ENCODE results near the gene MARF1. TPM values are rescaled to one million over a fixed set of nuclear protein-coding genes. Genes with fewer than 3 reads are reported as not detected.
A peak's percentile ranks its signal among the peaks of the same experiment; 100 is the strongest.
"Not testable (repeated sequence)": the region's sequence is repeated elsewhere in the genome, so short reads cannot be mapped to it uniquely, and the experiment has no call there.

Gene MARF1
- total RNA-seq, 2 donors from 2014 or later, result 39.5 to 50.9 TPM

GRCh38 chr16:15607700-15608396 lies 35.1 kb downstream of the MARF1 start:
- ATAC-seq (peak; percentile 92 to 94), DNase-seq (peak; percentile 78)
- intact Hi-C loops (cut with DNase I), result no loop called here

DNA sequence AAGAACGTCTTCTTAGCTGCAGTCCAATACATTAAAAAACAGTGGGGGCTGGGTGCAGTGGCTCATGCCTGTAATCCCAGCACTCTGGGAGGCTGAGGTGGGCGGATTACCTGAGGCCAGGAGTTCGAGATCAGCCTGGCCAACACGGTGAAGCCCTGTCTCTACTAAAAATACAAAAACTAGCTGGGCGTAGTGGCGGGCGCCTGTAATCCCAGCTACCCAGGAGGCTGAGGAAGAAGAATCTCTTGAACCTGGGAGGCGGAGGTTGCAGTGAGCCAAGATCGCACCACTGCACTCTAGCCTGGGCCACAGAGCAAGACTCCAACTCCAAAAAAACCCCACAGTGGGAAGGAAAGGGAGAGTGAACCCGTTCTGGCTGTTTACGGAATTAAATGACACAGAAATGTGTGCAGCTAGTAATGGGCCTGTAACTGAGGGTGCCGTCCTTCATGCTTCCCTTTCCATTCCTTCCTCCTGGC lies 35.7 kb downstream of the MARF1 start:
- DNase-seq; ATAC-seq; intact Hi-C loops (cut with DNase I): not testable (repeated sequence)

DNA sequence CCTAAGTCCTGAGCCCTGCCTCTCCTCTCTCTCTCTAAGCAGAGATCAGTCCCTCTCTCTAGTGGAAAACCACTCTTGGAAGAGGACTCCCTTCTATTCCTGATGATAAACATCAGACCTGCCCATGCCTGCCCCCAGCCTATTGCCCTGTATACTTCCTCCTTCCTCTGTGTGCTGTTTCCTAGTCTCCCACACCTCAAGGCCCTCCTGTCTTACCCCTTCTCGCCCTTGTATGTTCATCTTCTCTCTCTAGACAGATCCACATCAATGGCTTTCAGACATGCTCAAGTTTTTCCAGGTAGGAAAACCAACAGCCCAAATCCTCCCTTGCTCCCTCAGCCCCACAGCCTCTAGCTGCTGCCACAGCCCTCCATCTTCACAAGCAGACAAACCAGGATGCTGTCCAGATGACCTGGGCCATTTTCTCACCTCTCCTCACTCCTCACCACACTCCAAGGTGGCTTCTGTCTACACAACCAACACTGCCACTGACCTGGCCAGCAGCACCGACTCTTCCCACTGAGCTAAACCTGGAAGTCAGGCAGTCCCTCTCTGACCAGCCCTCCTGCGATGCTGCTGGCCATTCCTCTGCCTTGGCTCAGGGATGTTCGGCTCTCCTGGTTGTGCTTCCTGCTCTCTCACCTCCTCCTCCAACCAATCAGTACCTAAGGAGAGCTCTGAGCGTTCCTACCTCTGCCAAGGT lies 36.3 kb downstream of the MARF1 start:
- no peak for DNase-seq
- intact Hi-C loops (cut with DNase I), result no loop called here
- ATAC-seq, result no peak

- no peak for DNase-seq
- intact Hi-C loops (cut with DNase I), result no loop called here
- ATAC-seq, result no peak
Measured at GRCh38 chr16:15605839-15606517, 37.0 kb downstream of the MARF1 start.

- ATAC-seq (peak in 1 of 2 donors; percentile 41), DNase-seq (no peak)
- intact Hi-C loops (cut with DNase I), result no loop called here
Measured at GRCh38 chr16:15604460-15605440, 38.2 kb downstream of the MARF1 start.

GRCh38 chr16:15602285-15603044 lies 40.5 kb downstream of the MARF1 start:
- ATAC-seq (no peak), DNase-seq (no peak)
- intact Hi-C loops (cut with DNase I), result no loop called here

GRCh38 chr16:15601212-15601879 lies 41.6 kb downstream of the MARF1 start:
- DNase-seq (no peak), ATAC-seq (no peak)
- intact Hi-C loops (cut with DNase I), result no loop called here

DNA sequence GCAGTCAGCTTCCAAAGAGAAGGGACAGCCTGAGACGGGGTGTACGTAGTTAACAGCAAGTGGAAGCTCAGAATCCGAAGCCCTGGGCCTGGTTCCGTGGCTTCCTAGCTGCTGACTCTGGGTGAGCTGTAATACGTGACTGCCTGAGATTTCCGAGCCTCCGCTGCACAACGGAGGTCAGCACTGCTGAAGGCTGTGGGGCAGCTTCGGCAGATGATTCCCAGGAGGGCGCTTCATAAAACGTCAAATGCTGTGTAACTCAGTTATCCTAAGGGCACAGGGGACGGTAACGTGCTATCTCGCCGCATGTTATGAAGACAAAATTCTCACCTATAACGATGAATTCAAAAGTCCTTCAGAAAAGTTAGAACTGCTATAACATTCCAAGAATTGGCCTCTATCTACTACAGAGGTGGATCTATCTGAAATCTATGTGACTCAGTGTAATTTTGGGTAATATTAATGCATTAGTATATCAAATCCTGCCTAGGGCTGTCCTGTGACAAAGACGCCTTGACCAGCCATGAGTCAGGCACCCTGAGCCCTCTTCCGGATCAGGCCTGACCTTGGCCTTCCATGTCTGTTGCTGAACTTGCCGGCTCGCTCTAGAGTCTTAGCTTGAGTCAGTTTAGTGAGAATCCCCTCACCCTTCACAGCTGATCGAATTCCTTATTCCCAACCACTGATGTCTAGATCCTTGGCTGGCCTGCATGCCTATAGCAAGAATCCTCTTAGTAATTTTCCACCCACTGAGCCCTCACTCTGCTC lies 43.5 kb downstream of the MARF1 start:
- ATAC-seq (no peak), DNase-seq (no peak)
- intact Hi-C loops (cut with DNase I), result no loop called here

GRCh38 chr16:15598648-15599190 lies 44.2 kb downstream of the MARF1 start:
- intact Hi-C loops (cut with DNase I), result no loop called here
- DNase-seq, result no peak
- no peak for ATAC-seq

- intact Hi-C loops (cut with DNase I), result no loop called here
- no peak for ATAC-seq
- no peak for DNase-seq
Measured at GRCh38 chr16:15597822-15598647, 44.9 kb downstream of the MARF1 start.

GRCh38 chr16:15597135-15597534 lies 45.8 kb downstream of the MARF1 start:
- ATAC-seq (no peak), DNase-seq (no peak)
- intact Hi-C loops (cut with DNase I), result no loop called here

- ATAC-seq (no peak), DNase-seq (no peak)
- intact Hi-C loops (cut with DNase I), result no loop called here
Measured at GRCh38 chr16:15594711-15595320, 48.1 kb downstream of the MARF1 start.

GRCh38 chr16:15593235-15593634 lies 49.7 kb downstream of the MARF1 start:
- intact Hi-C loops (cut with DNase I), result no loop called here
- ATAC-seq (no peak), DNase-seq (no peak)

DNA sequence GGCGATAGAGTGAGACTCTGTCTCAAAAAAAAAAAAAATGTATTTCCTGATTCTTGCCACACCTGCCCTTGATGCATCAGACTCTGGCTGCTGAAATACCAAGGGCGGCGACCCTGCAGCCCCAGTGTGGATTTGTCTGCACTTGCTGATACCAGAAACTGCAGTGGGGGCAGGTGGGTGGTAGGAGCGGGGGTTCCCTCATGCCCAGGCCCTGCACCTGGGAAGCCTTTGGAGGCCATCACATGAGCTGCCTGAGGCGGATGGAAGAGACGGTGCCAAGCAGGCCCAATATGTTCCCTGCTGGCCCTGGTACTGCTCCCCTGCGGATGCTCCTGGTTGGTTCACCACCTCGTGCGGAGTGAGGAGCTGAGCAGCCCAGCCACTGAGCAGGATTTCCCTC lies 50.6 kb downstream of the MARF1 start:
- intact Hi-C loops (cut with DNase I), result no loop called here
- ATAC-seq, result no peak
- no peak for DNase-seq

DNA sequence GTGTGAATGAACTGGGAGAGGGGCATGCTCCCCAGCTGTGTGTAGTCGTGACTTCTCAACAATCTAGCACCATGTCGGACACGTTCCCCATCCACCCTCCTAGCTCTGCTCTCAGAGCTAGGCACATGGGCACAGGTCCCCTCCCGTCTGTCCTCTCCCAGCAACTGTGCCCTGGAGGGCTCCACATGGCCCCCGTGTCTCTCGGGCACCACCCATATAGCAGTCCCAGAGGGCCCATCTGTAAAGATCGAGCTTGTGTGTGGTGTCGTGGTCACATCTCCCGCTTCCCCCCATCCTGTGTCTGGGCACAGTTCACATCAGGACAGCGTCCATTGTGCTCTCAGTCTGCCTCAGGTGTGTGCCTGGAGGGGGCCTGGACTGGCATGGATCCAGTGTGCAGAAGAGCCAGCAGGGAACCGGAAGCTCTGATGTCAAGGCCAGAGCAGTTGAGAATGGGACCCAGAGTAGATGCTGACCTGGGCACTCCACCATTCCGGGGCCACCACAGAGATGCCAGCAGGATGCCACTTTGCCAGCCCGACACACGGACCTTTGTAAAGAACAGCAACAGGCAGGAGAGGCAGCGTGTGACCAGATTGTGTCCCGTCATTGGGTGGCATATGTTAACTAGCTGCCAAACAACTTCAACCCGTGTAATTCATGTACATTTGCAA lies 55.7 kb downstream of the MARF1 start:
- intact Hi-C loops (cut with DNase I), result no loop called here
- ATAC-seq (no peak), DNase-seq (no peak)

Measured in left cardiac atrium (tissue), 4 donors.